ENCODE measurements around the gene OSBPL10.

- TF ChIP-seq CTCF (IDR thresholded peaks at IDR 0.05; ENCODE audit: low read length) (no peak), EZH2 (IDR thresholded peaks at IDR 0.05; ENCODE audit: borderline replicate concordance, low read length) (no peak)
Measured at GRCh38 chr3:31785286-31785685, 195.8 kb downstream of the OSBPL10 start.

All from OCI-LY1 (cell line).